ENCODE measurements around the gene CDKN1C. TPM values are rescaled to one million over a fixed set of nuclear protein-coding genes. Genes with fewer than 3 reads are reported as not detected.

CDKN1C gene
- total and polyA plus RNA-seq, 4 donors, result 2.6 to 10.2 (median 3.5) TPM

DNA sequence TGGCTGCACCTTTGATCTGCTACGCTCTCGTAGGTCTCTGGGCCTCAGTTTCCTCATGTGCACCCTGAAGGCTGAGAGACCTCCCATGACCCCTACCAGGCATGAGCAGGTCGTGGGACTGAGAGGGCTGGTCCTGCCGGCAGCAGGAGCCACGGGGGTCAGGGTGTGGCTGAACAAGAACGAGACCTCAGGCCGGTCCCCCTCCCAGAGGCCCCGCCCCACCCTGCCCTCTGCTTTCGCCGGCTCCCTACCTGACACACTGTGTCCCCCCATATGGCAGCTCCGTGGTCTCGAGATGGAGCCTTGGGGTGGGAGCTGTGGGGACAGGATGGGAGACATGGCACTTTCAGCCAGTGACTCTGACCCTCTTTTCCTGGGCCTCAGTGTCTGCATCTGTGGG is 40.6 kb downstream of the CDKN1C start (continued):
- TF ChIP-seq, protein P1, sequence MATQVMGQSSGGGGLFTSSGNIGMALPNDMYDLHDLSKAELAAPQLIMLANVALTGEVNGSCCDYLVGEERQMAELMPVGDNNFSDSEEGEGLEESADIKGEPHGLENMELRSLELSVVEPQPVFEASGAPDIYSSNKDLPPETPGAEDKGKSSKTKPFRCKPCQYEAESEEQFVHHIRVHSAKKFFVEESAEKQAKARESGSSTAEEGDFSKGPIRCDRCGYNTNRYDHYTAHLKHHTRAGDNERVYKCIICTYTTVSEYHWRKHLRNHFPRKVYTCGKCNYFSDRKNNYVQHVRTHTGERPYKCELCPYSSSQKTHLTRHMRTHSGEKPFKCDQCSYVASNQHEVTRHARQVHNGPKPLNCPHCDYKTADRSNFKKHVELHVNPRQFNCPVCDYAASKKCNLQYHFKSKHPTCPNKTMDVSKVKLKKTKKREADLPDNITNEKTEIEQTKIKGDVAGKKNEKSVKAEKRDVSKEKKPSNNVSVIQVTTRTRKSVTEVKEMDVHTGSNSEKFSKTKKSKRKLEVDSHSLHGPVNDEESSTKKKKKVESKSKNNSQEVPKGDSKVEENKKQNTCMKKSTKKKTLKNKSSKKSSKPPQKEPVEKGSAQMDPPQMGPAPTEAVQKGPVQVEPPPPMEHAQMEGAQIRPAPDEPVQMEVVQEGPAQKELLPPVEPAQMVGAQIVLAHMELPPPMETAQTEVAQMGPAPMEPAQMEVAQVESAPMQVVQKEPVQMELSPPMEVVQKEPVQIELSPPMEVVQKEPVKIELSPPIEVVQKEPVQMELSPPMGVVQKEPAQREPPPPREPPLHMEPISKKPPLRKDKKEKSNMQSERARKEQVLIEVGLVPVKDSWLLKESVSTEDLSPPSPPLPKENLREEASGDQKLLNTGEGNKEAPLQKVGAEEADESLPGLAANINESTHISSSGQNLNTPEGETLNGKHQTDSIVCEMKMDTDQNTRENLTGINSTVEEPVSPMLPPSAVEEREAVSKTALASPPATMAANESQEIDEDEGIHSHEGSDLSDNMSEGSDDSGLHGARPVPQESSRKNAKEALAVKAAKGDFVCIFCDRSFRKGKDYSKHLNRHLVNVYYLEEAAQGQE (IDR thresholded peaks at IDR 0.05), result no peak
- TF ChIP-seq, protein P2, sequence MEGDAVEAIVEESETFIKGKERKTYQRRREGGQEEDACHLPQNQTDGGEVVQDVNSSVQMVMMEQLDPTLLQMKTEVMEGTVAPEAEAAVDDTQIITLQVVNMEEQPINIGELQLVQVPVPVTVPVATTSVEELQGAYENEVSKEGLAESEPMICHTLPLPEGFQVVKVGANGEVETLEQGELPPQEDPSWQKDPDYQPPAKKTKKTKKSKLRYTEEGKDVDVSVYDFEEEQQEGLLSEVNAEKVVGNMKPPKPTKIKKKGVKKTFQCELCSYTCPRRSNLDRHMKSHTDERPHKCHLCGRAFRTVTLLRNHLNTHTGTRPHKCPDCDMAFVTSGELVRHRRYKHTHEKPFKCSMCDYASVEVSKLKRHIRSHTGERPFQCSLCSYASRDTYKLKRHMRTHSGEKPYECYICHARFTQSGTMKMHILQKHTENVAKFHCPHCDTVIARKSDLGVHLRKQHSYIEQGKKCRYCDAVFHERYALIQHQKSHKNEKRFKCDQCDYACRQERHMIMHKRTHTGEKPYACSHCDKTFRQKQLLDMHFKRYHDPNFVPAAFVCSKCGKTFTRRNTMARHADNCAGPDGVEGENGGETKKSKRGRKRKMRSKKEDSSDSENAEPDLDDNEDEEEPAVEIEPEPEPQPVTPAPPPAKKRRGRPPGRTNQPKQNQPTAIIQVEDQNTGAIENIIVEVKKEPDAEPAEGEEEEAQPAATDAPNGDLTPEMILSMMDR (IDR thresholded peaks at IDR 0.05; ENCODE audit: low read depth, low read length, missing input control), result no peak

- no peak for DNase-seq (ENCODE audit: low spot score)
- no peaks in the 10 kb centered on the region for H3K9me3 ChIP-seq (ENCODE audit: control insufficient read depth in 4 of 4, low read length in 3 of 4)
- H3K27ac ChIP-seq (ENCODE audit: low read depth in 1 of 2, low read length in 2 of 2), result no peak overlapping the region
- H3K36me3 ChIP-seq (ENCODE audit: control insufficient read depth in 4 of 4, insufficient read depth in 3 of 4, low read depth in 1 of 4, low read length in 3 of 4), result no peaks in the 10 kb centered on the region
- TF ChIP-seq RAD21 (IDR thresholded peaks at IDR 0.05) (no peak), FOXA1 (IDR thresholded peaks at IDR 0.05) (no peak), YY1 (IDR thresholded peaks at IDR 0.05) (no peak), NR2F2 (IDR thresholded peaks at IDR 0.05) (no peak), TAF1 (conservative IDR thresholded peaks at IDR 0.05) (no peak), GABPA (IDR thresholded peaks at IDR 0.05 in 1 of 2, conservative IDR thresholded peaks at IDR 0.05 in 1 of 2) (no peak), SP1 (IDR thresholded peaks at IDR 0.05) (no peak), EGR1 (IDR thresholded peaks at IDR 0.05; ENCODE audit: low read depth in 2 of 2) (no peak), RXRA (IDR thresholded peaks at IDR 0.05) (no peak), JUND (IDR thresholded peaks at IDR 0.05) (no peak), HNF4G (IDR thresholded peaks at IDR 0.05) (no peak), HNF4A (conservative IDR thresholded peaks at IDR 0.05) (no peak), FOXA2 (IDR thresholded peaks at IDR 0.05) (no peak)
- TF ChIP-seq, protein P3, sequence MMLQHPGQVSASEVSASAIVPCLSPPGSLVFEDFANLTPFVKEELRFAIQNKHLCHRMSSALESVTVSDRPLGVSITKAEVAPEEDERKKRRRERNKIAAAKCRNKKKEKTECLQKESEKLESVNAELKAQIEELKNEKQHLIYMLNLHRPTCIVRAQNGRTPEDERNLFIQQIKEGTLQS (IDR thresholded peaks at IDR 0.05), result no peak
- TF ChIP-seq, protein P4, sequence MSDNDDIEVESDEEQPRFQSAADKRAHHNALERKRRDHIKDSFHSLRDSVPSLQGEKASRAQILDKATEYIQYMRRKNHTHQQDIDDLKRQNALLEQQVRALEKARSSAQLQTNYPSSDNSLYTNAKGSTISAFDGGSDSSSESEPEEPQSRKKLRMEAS (IDR thresholded peaks at IDR 0.05), result no peak
- TF ChIP-seq, protein P5, sequence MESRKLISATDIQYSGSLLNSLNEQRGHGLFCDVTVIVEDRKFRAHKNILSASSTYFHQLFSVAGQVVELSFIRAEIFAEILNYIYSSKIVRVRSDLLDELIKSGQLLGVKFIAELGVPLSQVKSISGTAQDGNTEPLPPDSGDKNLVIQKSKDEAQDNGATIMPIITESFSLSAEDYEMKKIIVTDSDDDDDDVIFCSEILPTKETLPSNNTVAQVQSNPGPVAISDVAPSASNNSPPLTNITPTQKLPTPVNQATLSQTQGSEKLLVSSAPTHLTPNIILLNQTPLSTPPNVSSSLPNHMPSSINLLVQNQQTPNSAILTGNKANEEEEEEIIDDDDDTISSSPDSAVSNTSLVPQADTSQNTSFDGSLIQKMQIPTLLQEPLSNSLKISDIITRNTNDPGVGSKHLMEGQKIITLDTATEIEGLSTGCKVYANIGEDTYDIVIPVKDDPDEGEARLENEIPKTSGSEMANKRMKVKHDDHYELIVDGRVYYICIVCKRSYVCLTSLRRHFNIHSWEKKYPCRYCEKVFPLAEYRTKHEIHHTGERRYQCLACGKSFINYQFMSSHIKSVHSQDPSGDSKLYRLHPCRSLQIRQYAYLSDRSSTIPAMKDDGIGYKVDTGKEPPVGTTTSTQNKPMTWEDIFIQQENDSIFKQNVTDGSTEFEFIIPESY (IDR thresholded peaks at IDR 0.05), result no peak
- TF ChIP-seq, protein P1 (IDR thresholded peaks at IDR 0.05), result no peak
- TF ChIP-seq, protein P2 (IDR thresholded peaks at IDR 0.05; ENCODE audit: low read depth, low read length, missing input control), result no peak
- H3K4me3 ChIP-seq (ENCODE audit: low read depth in 1 of 3, low read length in 3 of 3), result no peak overlapping the region
- H3K4me1 ChIP-seq (ENCODE audit: control insufficient read depth in 4 of 4, insufficient read depth in 4 of 4, low read length in 3 of 4), result no peaks in the 10 kb centered on the region
- no peak overlapping the region for H3K9ac ChIP-seq (ENCODE audit: low read depth in 1 of 2, low read length in 2 of 2)
- WGBS, result 90% methylated on average over 19 of the region's 19 CpGs
- H3K27me3 ChIP-seq (ENCODE audit: control insufficient read depth in 4 of 4, insufficient read depth in 4 of 4, low read length in 3 of 4), result no peaks in the 10 kb centered on the region
Observed at GRCh38 chr11:2844116-2844842, 41.3 kb downstream of the CDKN1C start.

All from liver (tissue), 9 donors.